ENCODE results near the gene SLC27A1. TPM values are rescaled to one million over a fixed set of nuclear protein-coding genes. Genes with fewer than 3 reads are reported as not detected.

Gene SLC27A1
- 4.5 and 13.1 TPM in 2 replicates for total RNA-seq (2011; cell fraction: chromatin; rRNA removed; ENCODE audit: low replicate concordance)
- total RNA-seq (2011; cell fraction: nucleolus; rRNA removed) = 8.3 and 9.1 TPM in 2 replicates
- total RNA-seq (2011; cell fraction: nucleoplasm; rRNA removed) = 5.7 and 7.9 TPM in 2 replicates
- total RNA-seq (2014; rRNA removed) (1.9 and 2.8 TPM in 2 replicates), total RNA-seq (2014; rRNA removed; fragmentation: Illumina TruSeq; extraction: Trizol) (0.38 and 0.44 TPM in 2 replicates), total RNA-seq (2015; rRNA removed; fragmentation: Illumina TruSeq; extraction: Trizol) (0.79 and 1.0 TPM in 2 replicates), total RNA-seq (2021) (1.6 and 2.0 TPM in 2 replicates), polyA plus RNA-seq (2011; rRNA removed) (1.4 and 1.7 TPM in 2 replicates), polyA plus RNA-seq (2014; fragmentation: Illumina TruSeq; extraction: Trizol) (1.1 and 1.3 TPM in 2 replicates), polyA plus RNA-seq (2014; fragmentation: Nextera tagmentation; extraction: Ambion mirVana) (under 1 TPM; 0.06 to 0.10 TPM), polyA plus RNA-seq (2014; rRNA removed) (2.0 and 3.0 TPM in 2 replicates), polyA minus RNA-seq (2011; rRNA and poly(A)+ RNA removed) (0.81 and 0.84 TPM in 2 replicates), Bru-seq, nascent RNA (percentile 44 among the genes with signal in this experiment), BruChase-seq, experiment 1, labeled RNA remaining after a 2-hour chase (percentile 42 among the genes with signal in this experiment), BruChase-seq, experiment 2, labeled RNA remaining after a 6-hour chase (percentile 39 among the genes with signal in this experiment)
- polyA plus RNA-seq (2011; cell fraction: cytosol; rRNA removed) = 1.8 and 3.5 TPM in 2 replicates
- polyA plus RNA-seq (2011; cell fraction: nucleus; rRNA removed) = 7.2 and 8.8 TPM in 2 replicates
- polyA plus RNA-seq (2012) = 1.8 and 4.7 TPM in 2 replicates
- polyA minus RNA-seq (2011; cell fraction: cytosol; rRNA and poly(A)+ RNA removed) = 2.1 and 3.7 TPM in 2 replicates
- polyA minus RNA-seq (2011; cell fraction: nucleus; rRNA and poly(A)+ RNA removed) = 1.8 and 1.9 TPM in 2 replicates
- long read RNA-seq, experiment 1, partial matches to known transcripts = 0 of 1 reads
- long read RNA-seq, experiment 1, other reads (novel, unspliced or antisense) = 1 of 1 reads
- long read RNA-seq, experiment 2, partial matches to known transcripts = 0 of 1 reads
- long read RNA-seq, experiment 2, other reads (novel, unspliced or antisense) = 0 of 1 reads
- long read RNA-seq, experiment 3 = 0 reads

DNA sequence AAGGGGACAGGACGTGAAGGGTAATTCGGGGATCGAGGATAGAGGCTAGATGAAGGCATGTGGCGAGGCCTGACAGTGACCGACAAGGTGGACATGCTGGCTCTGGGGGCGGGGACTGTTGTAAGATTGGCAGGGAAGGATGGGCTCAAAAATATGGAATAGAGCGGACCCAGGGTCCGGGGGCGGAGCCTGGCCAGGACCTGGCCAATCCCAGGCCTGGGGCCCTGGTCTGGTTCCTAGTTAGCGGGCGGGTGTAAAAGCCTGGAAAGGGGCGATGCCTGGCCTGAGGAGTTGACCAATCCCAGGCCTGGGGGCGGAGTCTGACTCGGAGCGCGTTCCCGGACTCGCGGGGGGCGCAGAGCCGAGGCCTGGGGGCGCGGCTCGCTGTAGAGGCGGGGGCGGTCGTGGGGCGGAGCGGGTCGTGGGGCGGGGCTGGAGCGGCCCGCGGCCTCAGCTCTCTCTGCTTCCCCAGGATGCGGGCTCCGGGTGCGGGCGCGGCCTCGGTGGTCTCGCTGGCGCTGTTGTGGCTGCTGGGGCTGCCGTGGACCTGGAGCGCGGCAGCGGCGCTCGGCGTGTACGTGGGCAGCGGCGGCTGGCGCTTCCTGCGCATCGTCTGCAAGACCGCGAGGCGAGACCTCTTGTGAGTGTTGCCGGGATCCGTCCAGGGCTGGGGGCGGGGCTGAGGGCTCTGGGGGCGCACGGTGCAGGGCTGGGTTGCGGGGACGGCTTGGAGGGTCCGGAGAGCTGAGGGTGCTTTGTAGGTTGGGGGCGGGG lies at the start of gene SLC27A1:
Gene SLC27A1 (plus strand): TSS at position 457 of the 774 bp plus-strand sequence. CDS start 17 bp downstream, at position 474.
- peak; percentile 92 to 99 (median 94) for DNase-seq (ENCODE audit: extremely low read depth in 1 of 4, low spot score in 3 of 4)
- intact Hi-C loops (cut with micrococcal nuclease) = no loop called here
- CTCF ChIA-PET (ENCODE audit: low intra/inter-chr PET ratio) = no interaction called here
- H3K4me1 ChIP-seq (replicated peaks in 1 of 2; ENCODE audit: control insufficient read depth in 2 of 2, insufficient read depth in 2 of 2, low read length in 2 of 2) = peaks cover 30 to 43% of the 10 kb centered on the region in 2 experiments
- no peaks in the 10 kb centered on the region for H3K79me2 ChIP-seq (ENCODE audit: control insufficient read depth, insufficient read depth, low read length)
- peak within 1 kb of the TSS; percentile 98 for H2AFZ ChIP-seq (ENCODE audit: low read depth, low read length)
- no TSS peak for BruUV-seq (replicated peaks)
- no peaks in the 10 kb centered on the region for H3K36me3 ChIP-seq (ENCODE audit: control insufficient read depth, insufficient read depth, low read length)
- no peaks in the 10 kb centered on the region for H3K27me3 ChIP-seq (ENCODE audit: control insufficient read depth in 2 of 2, insufficient read depth in 2 of 2, low read length in 2 of 2)
- ATAC-seq = peak; percentile 95
- peak within 1 kb of the TSS; percentile 73 for H3K27ac ChIP-seq (ENCODE audit: extremely low read depth, low read depth, low read length)
- POLR2A ChIA-PET = interaction anchor here (0.6 to 1.0 kb wide), 2 partner anchors 25 to 41 kb away, joined by 3 to 4 read pairs; partner anchors contain the start of gene PGLS
- FAIRE-seq = peak; percentile 97
- H4K20me1 ChIP-seq (replicated peaks; ENCODE audit: control insufficient read depth, insufficient read depth, low read length) = no peaks in the 10 kb centered on the region
- no peaks in the 10 kb centered on the region for H3K9me1 ChIP-seq (ENCODE audit: control insufficient read depth, insufficient read depth, low read length)
- H3K4me3 ChIP-seq = peak within 1 kb of the TSS; percentile 76
- peak within 1 kb of the TSS; percentile 58 to 92 for H3K9ac ChIP-seq (ENCODE audit: insufficient read depth in 1 of 2, low read depth in 2 of 2, low read length in 2 of 2)
- H3K4me2 ChIP-seq (ENCODE audit: insufficient read depth, low read length) = peak within 1 kb of the TSS; percentile 96
- H3K9me3 ChIP-seq (replicated peaks; ENCODE audit: control insufficient read depth, insufficient read depth, low read depth, low read length) = peaks cover 2% of the 10 kb centered on the region; the same call in 1 of the 2 replicates
- under 1% methylated on average over 52 of the region's 67 CpGs for WGBS (ENCODE audit: insufficient coverage, low coverage, missing lambda C conversion rate)
- in situ Hi-C loops (cut with MboI) = no loop called here
- TF ChIP-seq ZNF639 (CRISPR knock-in tag; conservative IDR thresholded peaks at IDR 0.05 in 1 of 2, IDR thresholded peaks at IDR 0.05 in 1 of 2) (no peak), RBM34 (IDR thresholded peaks at IDR 0.05; ENCODE audit: borderline replicate concordance, insufficient read depth, low read length) (no peak), CC2D1A (IDR thresholded peaks at IDR 0.05) (no peak), RAD21 (CRISPR knock-in tag; conservative IDR thresholded peaks at IDR 0.05 in 1 of 2, IDR thresholded peaks at IDR 0.05 in 1 of 2) (no peak), ZBTB9 (CRISPR knock-in tag; IDR thresholded peaks at IDR 0.05) (no peak; the same call in 1 of the 2 replicates), NELFE (IDR thresholded peaks at IDR 0.05; ENCODE audit: insufficient read depth, insufficient read length) (no peak)
- TF ChIP-seq, protein P1, sequence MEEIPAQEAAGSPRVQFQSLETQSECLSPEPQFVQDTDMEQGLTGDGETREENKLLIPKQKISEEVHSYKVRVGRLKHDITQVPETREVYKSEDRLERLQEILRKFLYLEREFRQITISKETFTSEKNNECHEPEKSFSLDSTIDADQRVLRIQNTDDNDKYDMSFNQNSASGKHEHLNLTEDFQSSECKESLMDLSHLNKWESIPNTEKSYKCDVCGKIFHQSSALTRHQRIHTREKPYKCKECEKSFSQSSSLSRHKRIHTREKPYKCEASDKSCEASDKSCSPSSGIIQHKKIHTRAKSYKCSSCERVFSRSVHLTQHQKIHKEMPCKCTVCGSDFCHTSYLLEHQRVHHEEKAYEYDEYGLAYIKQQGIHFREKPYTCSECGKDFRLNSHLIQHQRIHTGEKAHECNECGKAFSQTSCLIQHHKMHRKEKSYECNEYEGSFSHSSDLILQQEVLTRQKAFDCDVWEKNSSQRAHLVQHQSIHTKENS (CRISPR knock-in tag; IDR thresholded peaks at IDR 0.05) = no peak
- TF ChIP-seq, protein P2, sequence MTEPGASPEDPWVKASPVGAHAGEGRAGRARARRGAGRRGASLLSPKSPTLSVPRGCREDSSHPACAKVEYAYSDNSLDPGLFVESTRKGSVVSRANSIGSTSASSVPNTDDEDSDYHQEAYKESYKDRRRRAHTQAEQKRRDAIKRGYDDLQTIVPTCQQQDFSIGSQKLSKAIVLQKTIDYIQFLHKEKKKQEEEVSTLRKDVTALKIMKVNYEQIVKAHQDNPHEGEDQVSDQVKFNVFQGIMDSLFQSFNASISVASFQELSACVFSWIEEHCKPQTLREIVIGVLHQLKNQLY (CRISPR knock-in tag; conservative IDR thresholded peaks at IDR 0.05) = no peak
